K562 (cell line): Measurements from ENCODE around the gene DLK1. TPM values are rescaled to one million over a fixed set of nuclear protein-coding genes. Genes with fewer than 3 reads are reported as not detected.

ENCODE experiments used
- ATAC-seq: fragments of 200-7000 bp; cut with Tn5 transposase; 3 replicates; pipeline ENCODE4 v1.9.1; 2020; ENCODE audit warnings: moderate library complexity
- BruUV-seq: library from RNA; stranded (reverse); fragments of 400-500 nt; replicated peaks from 2 replicates; lab custom pipeline; 2021; lab: Mats Ljungman, UMichigan
- CTCF ChIA-PET: fragments of 300-600 bp; formaldehyde crosslinking; extraction: SDS; loops from one replicate; lab custom pipeline; 2021; ENCODE audit warnings: low intra/inter-chr PET ratio; lab: Yijun Ruan, JAX
- POLR2A ChIA-PET: fragments of 300-600, 350-650 bp; sonication (Branson Sonifier 250); formaldehyde crosslinking; extraction: SDS; loops from one replicate; lab custom pipeline; 2021; ENCODE audit warnings: antibody characterized with exemption, inconsistent platforms; lab: Yijun Ruan, JAX
- DNase-seq, 4 experiments: peaks; one replicate each; pipeline versions ENCODE4 v3.0.0 to v3.0.0-alpha.2; 2011 to 2018; ENCODE audit warnings: low spot score in 3 of 4, mixed read lengths in 3 of 4; ENCODE audit errors: extremely low read depth in 1 of 4
- FAIRE-seq: peaks from 2 replicates; lab custom pipeline; 2011; peaks lifted over from hg19 to GRCh38; lab: Jason Lieb, UNC
- H2AFZ ChIP-seq: 2 replicates; pipeline ENCODE4 v1.6.0; 2011; ENCODE audit warnings: low read depth, low read length, control low read depth, inconsistent platforms
- H3K27ac ChIP-seq: fragments of 200-600 bp; 3 replicates; pipeline ENCODE4 v1.8.0; 2011; ENCODE audit warnings: low read depth, mild to moderate bottlenecking, control low read depth, inconsistent platforms, low read length, moderate library complexity, mixed read lengths; ENCODE audit errors: extremely low read depth
- H3K27me3 ChIP-seq, 2 experiments: fragments of 300-600 bp in 1 of 2; 2 replicates in 1 of 2; 3 replicates in 1 of 2; pipeline versions ENCODE4 v1.6.0 to v1.8.0; 2011; ENCODE audit warnings: inconsistent platforms in 2 of 2, low read length in 2 of 2, mild to moderate bottlenecking in 1 of 2, mixed read lengths in 1 of 2, moderate library complexity in 1 of 2; ENCODE audit not compliant: control insufficient read depth in 2 of 2, insufficient read depth in 2 of 2
- H3K36me3 ChIP-seq: fragments of 300-600 bp; 3 replicates; pipeline ENCODE4 v1.8.0; 2011; ENCODE audit warnings: mild to moderate bottlenecking, low read length, inconsistent platforms; ENCODE audit not compliant: control insufficient read depth, insufficient read depth
- H3K4me1 ChIP-seq, 2 experiments: fragments of 200-600 bp in 1 of 2; replicated peaks in 1 of 2; 2 replicates in 1 of 2; 3 replicates in 1 of 2; pipeline versions ENCODE4 v1.5.1 to v1.8.0; 2011; ENCODE audit warnings: inconsistent platforms in 2 of 2, low read length in 2 of 2, mild to moderate bottlenecking in 1 of 2, mixed read lengths in 1 of 2, moderate library complexity in 1 of 2; ENCODE audit not compliant: control insufficient read depth in 2 of 2, insufficient read depth in 2 of 2
- H3K4me2 ChIP-seq: 2 replicates; pipeline ENCODE4 v1.6.1; 2011; ENCODE audit warnings: low read length, control low read depth, inconsistent platforms, mixed read lengths; ENCODE audit not compliant: insufficient read depth
- H3K4me3 ChIP-seq: fragments of 200-600 bp; sonication (generic), shearing (Covaris generic); 2 replicates; pipeline ENCODE4 v1.5.1; 2016; ENCODE audit warnings: control low read depth, inconsistent platforms
- H3K79me2 ChIP-seq: fragments of 200-600 bp; 3 replicates; pipeline ENCODE4 v1.8.0; 2011; ENCODE audit warnings: low read length, inconsistent platforms; ENCODE audit not compliant: control insufficient read depth, insufficient read depth
- H3K9ac ChIP-seq, 2 experiments: 2 replicates each; pipeline versions ENCODE4 v1.6.0 to v1.6.1; 2011; ENCODE audit warnings: low read depth in 2 of 2, low read length in 2 of 2, control low read depth in 1 of 2, inconsistent platforms in 1 of 2, mild to moderate bottlenecking in 1 of 2, mixed read lengths in 1 of 2; ENCODE audit not compliant: insufficient read depth in 1 of 2
- H3K9me1 ChIP-seq: one replicate; pipeline ENCODE4 v1.6.0; 2011; ENCODE audit warnings: inconsistent platforms, mild to moderate bottlenecking, low read length, moderate library complexity; ENCODE audit not compliant: control insufficient read depth, insufficient read depth
- H3K9me3 ChIP-seq: replicated peaks from 2 replicates; pipeline ENCODE4 v1.5.1; 2011; ENCODE audit warnings: low read depth, low read length, inconsistent platforms; ENCODE audit not compliant: control insufficient read depth, insufficient read depth
- H4K20me1 ChIP-seq: replicated peaks from 2 replicates; pipeline ENCODE4 v1.6.1; 2011; ENCODE audit warnings: low read length, inconsistent platforms, mixed read lengths; ENCODE audit not compliant: control insufficient read depth, insufficient read depth
- BRD4 ChIP-seq: fragments of 200-600 bp; sonication (generic); IDR thresholded peaks from 2 replicates; pipeline ENCODE4 v1.6.1; 2017; ENCODE audit warnings: inconsistent platforms
- LCOR ChIP-seq: sonication (generic); formaldehyde crosslinking; IDR thresholded peaks from 2 replicates; pipeline ENCODE4 v1.8.0; 2022; ENCODE audit warnings: mild to moderate bottlenecking, missing genetic modification reagents
- WGBS: fragments of 100-300 bp; shearing (Covaris generic); methylation state at CpG from one replicate; pipeline ENCODE4 v1.1.6; 2016; ENCODE audit warnings: low coverage, mixed read lengths; ENCODE audit not compliant: insufficient coverage; ENCODE audit errors: missing lambda C conversion rate; 5-methylcytosine and 5-hydroxymethylcytosine counted together
- in situ Hi-C: fragments of 300-500 bp; cut with MboI; formaldehyde crosslinking; loops from 4 replicates; pipeline ENCODE4 v1.15.0; 2018; ENCODE audit warnings: inconsistent platforms, mixed read lengths
- intact Hi-C: fragments of 100-400 bp; cut with micrococcal nuclease; formaldehyde crosslinking; loops from 2 replicates; pipeline ENCODE4 v1.14.2; 2022
- polyA plus RNA-seq, 8 experiments: library from polyadenylated mRNA; depleted of rRNA in 4 of 8; stranded (reverse) in 5 of 8; unstranded in 3 of 8; fragments of >200 nt; fragmentation: Nextera tagmentation in 2 of 8; fragmentation: Illumina TruSeq in 1 of 8; extraction: Ambion mirVana in 2 of 8; extraction: Trizol in 1 of 8; gene quantifications; 2 replicates each; pipeline versions ENCODE4 v1.2.1 to v1.2.3, GENCODE V29; 2011 to 2014; ENCODE audit warnings: inconsistent platforms in 1 of 8, missing spikeins in 1 of 8
- total RNA-seq, 7 experiments: library from RNA; depleted of rRNA in 6 of 7; stranded (reverse); fragments of >200 nt in 6 of 7; fragmentation: Illumina TruSeq in 2 of 7; extraction: Trizol in 2 of 7; gene quantifications; 2 replicates each; pipeline versions ENCODE4 v1.2.1 to v1.2.3, GENCODE V29; 2011 to 2021; ENCODE audit warnings: low replicate concordance in 1 of 7
- TF ChIP-seq, protein P1 (sequence below): fragments of 250-450 bp; sonication (Bioruptor Pico); IDR thresholded peaks from 2 replicates; pipeline ENCODE4 v1.4.0; 2020; ENCODE audit warnings: mild to moderate bottlenecking, moderate library complexity
- TF ChIP-seq, protein P2 (sequence below): fragments of 450-650 bp; IDR thresholded peaks from 2 replicates; pipeline ENCODE4 v1.6.1; 2016; ENCODE audit warnings: mild to moderate bottlenecking, moderate library complexity

The DLK1 gene
- total and polyA plus RNA-seq, 9 of the 15 experiments (the other 6 are each of a cell fraction or from before 2014, with no cell fraction given): 4.4 to 97.2 (median 15.3) TPM

DNA sequence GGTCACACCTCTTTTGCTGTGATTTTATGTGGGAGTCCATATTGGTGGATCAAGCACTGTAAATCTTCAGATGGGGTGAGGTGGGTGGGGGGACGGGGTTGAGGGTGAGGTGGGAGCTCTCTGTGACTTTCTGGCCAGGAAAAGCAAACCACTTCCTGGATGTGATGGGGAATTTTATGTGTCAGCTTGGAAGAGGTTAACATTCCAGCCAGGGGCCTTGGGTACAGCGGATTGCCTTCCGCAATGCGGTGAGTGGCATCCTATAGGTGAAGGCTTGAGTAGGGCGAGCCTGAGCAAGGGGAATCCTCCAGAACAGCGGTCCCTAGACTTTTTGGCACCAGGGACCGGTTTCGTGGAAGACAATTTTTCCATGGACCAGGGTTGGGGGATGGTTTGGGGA is 36.2 kb downstream of the DLK1 start (continued):
- TF ChIP-seq, protein P1, sequence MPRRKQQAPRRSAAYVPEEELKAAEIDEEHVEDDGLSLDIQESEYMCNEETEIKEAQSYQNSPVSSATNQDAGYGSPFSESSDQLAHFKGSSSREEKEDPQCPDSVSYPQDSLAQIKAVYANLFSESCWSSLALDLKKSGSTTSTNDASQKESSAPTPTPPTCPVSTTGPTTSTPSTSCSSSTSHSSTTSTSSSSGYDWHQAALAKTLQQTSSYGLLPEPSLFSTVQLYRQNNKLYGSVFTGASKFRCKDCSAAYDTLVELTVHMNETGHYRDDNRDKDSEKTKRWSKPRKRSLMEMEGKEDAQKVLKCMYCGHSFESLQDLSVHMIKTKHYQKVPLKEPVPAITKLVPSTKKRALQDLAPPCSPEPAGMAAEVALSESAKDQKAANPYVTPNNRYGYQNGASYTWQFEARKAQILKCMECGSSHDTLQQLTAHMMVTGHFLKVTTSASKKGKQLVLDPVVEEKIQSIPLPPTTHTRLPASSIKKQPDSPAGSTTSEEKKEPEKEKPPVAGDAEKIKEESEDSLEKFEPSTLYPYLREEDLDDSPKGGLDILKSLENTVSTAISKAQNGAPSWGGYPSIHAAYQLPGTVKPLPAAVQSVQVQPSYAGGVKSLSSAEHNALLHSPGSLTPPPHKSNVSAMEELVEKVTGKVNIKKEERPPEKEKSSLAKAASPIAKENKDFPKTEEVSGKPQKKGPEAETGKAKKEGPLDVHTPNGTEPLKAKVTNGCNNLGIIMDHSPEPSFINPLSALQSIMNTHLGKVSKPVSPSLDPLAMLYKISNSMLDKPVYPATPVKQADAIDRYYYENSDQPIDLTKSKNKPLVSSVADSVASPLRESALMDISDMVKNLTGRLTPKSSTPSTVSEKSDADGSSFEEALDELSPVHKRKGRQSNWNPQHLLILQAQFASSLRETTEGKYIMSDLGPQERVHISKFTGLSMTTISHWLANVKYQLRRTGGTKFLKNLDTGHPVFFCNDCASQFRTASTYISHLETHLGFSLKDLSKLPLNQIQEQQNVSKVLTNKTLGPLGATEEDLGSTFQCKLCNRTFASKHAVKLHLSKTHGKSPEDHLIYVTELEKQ (CRISPR knock-in tag): no peak
- TF ChIP-seq LCOR (CRISPR knock-in tag): no peak

DNA sequence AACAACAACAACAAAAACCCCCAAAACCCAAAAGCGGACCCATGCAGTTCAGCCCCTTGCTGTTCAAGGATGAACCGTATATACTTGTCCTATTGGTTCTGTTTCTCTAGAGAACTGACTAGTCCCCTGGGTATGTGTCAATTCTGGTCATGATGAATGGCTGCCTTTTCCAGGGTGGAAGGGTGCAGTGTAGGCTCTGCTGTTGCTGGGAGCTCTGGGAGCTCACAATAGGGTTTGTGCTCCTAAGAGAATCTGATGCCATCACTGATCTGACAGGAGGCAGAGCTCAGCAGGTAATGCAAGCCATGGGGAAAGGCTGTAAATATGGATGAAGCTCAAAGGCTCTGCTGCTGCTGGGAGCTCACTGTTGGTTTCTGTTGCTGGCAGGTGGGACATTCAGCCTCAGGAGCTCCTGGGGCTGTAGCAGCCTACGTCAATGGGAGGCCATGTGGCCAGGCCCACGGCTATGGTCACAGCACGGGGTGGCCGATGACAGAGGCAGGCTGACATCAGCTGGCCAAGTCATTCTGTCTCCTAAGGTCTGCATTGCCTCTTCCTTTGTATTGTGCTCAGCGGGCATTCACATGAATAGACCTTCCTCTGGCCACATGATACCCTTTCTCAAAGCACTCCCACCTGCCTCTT is 37.9 kb downstream of the DLK1 start:
- Histone ChIP-seq H3K9me3 (no peaks in the 10 kb centered on the region; the same call in 1 of the 2 replicates), H3K79me2 (no peaks in the 10 kb centered on the region), H3K27me3 (no peaks in the 10 kb centered on the region)
- no peak for DNase-seq
- CTCF ChIA-PET: interaction anchor here (0.7 kb wide), 1 partner anchor 142 kb away, joined by 3 read pairs; no protein-coding TSS in a partner anchor
- no TSS peak for BruUV-seq
- FAIRE-seq: no peak
- TF ChIP-seq BRD4: no peak
- TF ChIP-seq, protein P2, sequence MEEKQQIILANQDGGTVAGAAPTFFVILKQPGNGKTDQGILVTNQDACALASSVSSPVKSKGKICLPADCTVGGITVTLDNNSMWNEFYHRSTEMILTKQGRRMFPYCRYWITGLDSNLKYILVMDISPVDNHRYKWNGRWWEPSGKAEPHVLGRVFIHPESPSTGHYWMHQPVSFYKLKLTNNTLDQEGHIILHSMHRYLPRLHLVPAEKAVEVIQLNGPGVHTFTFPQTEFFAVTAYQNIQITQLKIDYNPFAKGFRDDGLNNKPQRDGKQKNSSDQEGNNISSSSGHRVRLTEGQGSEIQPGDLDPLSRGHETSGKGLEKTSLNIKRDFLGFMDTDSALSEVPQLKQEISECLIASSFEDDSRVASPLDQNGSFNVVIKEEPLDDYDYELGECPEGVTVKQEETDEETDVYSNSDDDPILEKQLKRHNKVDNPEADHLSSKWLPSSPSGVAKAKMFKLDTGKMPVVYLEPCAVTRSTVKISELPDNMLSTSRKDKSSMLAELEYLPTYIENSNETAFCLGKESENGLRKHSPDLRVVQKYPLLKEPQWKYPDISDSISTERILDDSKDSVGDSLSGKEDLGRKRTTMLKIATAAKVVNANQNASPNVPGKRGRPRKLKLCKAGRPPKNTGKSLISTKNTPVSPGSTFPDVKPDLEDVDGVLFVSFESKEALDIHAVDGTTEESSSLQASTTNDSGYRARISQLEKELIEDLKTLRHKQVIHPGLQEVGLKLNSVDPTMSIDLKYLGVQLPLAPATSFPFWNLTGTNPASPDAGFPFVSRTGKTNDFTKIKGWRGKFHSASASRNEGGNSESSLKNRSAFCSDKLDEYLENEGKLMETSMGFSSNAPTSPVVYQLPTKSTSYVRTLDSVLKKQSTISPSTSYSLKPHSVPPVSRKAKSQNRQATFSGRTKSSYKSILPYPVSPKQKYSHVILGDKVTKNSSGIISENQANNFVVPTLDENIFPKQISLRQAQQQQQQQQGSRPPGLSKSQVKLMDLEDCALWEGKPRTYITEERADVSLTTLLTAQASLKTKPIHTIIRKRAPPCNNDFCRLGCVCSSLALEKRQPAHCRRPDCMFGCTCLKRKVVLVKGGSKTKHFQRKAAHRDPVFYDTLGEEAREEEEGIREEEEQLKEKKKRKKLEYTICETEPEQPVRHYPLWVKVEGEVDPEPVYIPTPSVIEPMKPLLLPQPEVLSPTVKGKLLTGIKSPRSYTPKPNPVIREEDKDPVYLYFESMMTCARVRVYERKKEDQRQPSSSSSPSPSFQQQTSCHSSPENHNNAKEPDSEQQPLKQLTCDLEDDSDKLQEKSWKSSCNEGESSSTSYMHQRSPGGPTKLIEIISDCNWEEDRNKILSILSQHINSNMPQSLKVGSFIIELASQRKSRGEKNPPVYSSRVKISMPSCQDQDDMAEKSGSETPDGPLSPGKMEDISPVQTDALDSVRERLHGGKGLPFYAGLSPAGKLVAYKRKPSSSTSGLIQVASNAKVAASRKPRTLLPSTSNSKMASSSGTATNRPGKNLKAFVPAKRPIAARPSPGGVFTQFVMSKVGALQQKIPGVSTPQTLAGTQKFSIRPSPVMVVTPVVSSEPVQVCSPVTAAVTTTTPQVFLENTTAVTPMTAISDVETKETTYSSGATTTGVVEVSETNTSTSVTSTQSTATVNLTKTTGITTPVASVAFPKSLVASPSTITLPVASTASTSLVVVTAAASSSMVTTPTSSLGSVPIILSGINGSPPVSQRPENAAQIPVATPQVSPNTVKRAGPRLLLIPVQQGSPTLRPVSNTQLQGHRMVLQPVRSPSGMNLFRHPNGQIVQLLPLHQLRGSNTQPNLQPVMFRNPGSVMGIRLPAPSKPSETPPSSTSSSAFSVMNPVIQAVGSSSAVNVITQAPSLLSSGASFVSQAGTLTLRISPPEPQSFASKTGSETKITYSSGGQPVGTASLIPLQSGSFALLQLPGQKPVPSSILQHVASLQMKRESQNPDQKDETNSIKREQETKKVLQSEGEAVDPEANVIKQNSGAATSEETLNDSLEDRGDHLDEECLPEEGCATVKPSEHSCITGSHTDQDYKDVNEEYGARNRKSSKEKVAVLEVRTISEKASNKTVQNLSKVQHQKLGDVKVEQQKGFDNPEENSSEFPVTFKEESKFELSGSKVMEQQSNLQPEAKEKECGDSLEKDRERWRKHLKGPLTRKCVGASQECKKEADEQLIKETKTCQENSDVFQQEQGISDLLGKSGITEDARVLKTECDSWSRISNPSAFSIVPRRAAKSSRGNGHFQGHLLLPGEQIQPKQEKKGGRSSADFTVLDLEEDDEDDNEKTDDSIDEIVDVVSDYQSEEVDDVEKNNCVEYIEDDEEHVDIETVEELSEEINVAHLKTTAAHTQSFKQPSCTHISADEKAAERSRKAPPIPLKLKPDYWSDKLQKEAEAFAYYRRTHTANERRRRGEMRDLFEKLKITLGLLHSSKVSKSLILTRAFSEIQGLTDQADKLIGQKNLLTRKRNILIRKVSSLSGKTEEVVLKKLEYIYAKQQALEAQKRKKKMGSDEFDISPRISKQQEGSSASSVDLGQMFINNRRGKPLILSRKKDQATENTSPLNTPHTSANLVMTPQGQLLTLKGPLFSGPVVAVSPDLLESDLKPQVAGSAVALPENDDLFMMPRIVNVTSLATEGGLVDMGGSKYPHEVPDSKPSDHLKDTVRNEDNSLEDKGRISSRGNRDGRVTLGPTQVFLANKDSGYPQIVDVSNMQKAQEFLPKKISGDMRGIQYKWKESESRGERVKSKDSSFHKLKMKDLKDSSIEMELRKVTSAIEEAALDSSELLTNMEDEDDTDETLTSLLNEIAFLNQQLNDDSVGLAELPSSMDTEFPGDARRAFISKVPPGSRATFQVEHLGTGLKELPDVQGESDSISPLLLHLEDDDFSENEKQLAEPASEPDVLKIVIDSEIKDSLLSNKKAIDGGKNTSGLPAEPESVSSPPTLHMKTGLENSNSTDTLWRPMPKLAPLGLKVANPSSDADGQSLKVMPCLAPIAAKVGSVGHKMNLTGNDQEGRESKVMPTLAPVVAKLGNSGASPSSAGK: 0 out of 2 replicates have a peak, but pooled peaks have one; percentile 17
- TF ChIP-seq, all 486 proteins: peak for 1
- H3K4me3 ChIP-seq: no peak overlapping the region
- no peaks in the 10 kb centered on the region for H4K20me1 ChIP-seq
- no peak overlapping the region for H2AFZ ChIP-seq
- peaks cover 8 to 10% of the 10 kb centered on the region in 2 experiments for H3K4me1 ChIP-seq
- no peaks in the 10 kb centered on the region for H3K36me3 ChIP-seq
- no peak overlapping the region for H3K27ac ChIP-seq
- no peak overlapping the region for H3K4me2 ChIP-seq
- ATAC-seq: no peak
- intact Hi-C loops: no loop called here
- WGBS: 77% methylated on average over 6 of the region's 7 CpGs
- POLR2A ChIA-PET: interaction anchor here (0.6 to 0.7 kb wide), 2 partner anchors 387 to 832 kb away, joined by 3 read pairs; no protein-coding TSS in a partner anchor
- in situ Hi-C loops: no loop called here
- H3K9ac ChIP-seq: no peak overlapping the region
- H3K9me1 ChIP-seq: no peaks in the 10 kb centered on the region
